GM10266 (cell line): Measurements from ENCODE around the gene CROCC.
"Not testable (repeated sequence)": the region's sequence is repeated elsewhere in the genome, so short reads cannot be mapped to it uniquely, and the experiment has no call there.

ENCODE experiments used
- DNase-seq: peaks from one replicate; pipeline ENCODE4 v3.0.0; 2012; ENCODE audit errors: extremely low spot score
- TF ChIP-seq, protein P1 (sequence below): IDR thresholded peaks from 2 replicates; pipeline ENCODE4 v1.5.1; 2012; ENCODE audit warnings: mild to moderate bottlenecking, low read depth; ENCODE audit not compliant: control insufficient read depth, insufficient read depth; ENCODE audit errors: missing control alignments

The CROCC gene

DNA sequence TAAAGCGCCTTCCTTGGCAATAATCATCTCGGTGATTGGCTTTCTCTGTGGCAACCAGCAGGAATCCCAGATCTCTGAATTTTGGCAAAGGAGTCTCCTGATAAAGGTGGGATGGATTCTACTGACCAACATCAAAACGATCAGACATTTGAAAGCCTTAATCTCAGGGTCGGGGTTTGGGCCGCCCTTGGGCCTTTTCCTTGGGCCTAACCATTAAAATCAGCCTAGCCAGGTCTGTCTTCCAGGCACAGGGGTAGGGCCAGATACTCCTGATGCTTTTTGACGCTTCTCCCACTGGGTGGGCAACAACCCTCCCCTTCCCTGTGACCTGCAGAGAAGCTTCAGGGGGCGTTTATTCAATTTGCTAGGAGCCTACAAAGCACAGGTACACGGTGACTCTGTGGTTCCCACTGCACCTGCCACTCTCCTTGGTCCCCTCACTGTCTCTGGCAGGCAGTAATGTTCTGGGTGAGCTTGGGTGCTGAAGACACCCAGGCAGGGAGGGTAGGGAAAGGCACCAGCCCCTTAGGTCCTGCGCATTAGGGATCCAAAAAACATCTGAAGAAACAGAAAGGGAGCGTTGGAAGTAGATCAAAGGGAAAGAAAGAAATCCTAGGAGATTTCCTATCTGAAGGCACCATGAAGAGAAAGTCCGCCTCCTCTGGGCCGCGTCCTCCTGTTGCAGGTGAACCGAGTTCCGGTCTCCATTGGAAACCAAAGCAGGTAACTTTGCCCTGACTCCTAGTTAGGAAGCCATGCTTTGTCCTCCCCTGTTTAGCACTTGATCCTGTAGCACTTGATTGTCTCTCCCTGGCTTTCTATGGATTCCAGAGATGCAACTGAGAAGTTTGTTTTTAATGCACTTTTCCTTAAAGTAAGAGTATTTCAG lies 13.6 kb upstream of the CROCC start:
- TF ChIP-seq, protein P1, sequence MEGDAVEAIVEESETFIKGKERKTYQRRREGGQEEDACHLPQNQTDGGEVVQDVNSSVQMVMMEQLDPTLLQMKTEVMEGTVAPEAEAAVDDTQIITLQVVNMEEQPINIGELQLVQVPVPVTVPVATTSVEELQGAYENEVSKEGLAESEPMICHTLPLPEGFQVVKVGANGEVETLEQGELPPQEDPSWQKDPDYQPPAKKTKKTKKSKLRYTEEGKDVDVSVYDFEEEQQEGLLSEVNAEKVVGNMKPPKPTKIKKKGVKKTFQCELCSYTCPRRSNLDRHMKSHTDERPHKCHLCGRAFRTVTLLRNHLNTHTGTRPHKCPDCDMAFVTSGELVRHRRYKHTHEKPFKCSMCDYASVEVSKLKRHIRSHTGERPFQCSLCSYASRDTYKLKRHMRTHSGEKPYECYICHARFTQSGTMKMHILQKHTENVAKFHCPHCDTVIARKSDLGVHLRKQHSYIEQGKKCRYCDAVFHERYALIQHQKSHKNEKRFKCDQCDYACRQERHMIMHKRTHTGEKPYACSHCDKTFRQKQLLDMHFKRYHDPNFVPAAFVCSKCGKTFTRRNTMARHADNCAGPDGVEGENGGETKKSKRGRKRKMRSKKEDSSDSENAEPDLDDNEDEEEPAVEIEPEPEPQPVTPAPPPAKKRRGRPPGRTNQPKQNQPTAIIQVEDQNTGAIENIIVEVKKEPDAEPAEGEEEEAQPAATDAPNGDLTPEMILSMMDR, result no peak
- DNase-seq, result no peak

DNA sequence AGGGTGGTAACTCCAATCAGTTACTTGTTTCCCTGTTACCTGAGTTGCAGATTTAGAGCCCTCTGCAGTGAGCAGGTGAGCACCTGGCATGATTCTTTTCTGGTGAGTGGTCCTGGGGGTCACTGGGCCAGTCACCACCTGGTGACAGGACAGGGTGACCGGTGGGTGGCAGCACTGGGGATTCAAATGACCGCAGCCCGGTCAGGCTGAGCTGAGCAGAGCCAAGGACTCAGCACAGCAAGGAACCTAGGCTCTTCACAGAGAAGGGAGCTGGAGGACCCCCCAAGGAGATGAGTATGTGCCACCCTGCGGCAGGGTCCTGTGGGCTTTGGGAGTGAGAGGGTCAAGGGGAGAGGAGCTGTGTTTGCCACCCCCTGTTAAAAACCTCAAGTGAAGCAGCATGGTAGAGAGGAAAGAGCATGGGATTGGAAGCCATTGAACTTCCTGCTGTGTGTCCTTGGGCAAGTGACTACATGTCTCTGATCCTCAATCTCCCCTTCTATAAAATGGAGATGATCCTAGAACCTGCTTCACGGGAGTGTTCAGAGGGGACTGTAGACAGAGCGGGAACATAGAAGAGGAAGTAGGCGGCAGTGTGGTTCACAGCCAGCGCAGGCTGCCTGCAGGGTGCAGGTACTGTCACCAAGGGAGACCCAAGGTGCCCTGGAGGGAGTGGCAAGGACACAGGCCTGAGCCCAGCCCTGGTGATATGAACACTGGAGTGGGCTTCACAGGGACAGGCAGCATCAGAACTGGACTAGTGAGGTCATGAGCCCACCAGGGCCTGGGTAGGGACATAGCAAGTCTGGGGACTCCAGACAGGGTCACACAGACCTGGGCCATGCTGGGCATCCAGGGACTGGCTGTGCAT lies 9.6 kb upstream of the CROCC start:
- DNase-seq, result not testable (repeated sequence)

DNA sequence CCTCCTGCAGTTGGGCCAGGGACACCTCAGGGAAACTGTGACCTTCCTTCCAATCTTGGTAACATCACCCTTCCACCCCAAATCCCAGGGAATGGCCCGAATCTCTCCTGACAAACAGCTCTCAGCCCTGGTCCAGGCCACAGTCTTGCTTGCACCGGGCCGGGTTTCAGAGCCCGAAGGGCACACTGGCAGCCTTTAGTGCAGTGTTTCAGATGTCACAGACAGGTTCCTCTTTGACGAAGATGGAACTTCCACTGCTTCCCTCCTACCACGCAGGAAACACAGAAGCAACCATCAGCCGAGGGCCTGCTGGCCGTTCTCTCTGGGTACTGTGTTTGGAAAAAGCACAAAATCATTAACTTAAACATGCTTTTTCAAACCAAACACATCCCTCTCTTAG lies 9.0 kb upstream of the CROCC start:
- not testable (repeated sequence) for DNase-seq

DNA sequence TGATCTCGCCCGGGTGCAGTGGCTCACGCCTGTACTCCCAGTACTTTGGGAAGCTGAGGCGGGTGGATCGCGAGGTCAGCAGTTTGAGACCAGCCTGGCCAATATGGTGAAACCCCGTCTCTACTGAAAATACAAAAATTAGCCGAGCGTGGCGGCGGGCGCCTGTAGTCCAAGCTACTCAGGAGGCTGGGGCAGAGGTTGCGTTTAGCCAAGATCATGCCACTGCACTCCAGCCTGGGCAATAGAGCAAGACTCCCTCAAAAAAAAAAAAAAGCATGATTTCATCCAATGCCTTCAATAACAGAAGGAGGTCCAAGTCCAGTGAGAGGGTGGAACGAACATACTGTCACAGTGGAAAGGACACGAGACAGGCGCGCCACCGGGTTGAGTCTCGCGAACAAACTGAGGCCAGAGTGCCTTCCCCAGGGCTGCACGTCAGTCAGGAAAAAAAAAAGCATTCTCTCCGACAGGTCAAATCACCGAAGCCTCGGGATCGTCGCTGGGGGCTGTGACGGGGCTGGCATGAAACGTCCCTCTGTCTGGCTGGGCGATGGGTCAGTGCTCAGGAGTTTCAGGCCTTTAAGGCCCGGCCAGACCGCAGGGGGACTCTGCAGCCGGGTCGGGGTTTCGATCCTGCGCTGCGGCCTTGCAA lies 8.4 kb upstream of the CROCC start:
- TF ChIP-seq, protein P1, result no peak

DNA sequence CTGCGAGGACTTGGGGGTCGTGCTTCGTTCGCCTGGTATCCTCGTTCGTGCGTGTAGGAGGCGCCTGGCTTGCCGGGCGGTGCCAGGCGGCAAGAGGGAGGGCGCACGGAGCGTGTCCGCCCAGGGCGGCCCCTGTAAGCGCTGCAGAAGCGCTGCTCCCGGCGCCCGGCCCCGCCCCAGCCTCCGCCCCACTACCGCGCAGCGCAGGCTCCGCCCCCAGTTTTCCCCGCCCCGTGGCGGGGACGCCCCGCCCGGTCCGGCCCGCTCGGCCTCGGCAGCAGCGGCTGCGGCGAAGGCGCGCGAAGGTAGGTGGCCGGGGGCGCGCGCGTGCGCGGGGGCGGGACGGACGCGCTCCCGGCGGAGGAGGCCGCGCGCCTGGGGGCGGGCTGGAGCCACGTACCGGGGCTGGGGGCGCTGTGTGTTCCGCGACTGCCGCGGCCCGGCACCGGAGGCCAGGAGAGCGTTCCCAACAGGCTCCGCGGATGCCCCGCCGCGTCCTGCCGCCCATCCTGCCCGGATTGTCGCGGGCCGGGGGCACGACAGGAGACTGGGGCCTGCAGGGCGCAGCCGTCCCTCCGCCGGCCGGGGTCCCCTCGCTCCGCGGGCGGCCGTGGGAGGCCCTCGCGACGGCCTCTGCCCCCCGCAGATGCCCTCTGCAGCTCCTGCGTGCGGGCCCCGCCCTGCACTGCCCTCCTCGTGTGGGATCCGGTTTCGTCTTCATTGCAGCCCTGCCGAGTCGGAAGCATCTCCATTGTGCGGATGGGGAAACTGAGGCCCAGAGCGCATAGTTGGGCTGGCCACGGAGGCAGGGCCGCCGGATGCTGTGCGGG lies 7.7 kb upstream of the CROCC start:
- TF ChIP-seq, protein P1, result no peak
- peak; percentile 99 for DNase-seq

More for the DNA sequence above, 8.4 kb upstream of the CROCC start:
- no peak for DNase-seq

DNA sequence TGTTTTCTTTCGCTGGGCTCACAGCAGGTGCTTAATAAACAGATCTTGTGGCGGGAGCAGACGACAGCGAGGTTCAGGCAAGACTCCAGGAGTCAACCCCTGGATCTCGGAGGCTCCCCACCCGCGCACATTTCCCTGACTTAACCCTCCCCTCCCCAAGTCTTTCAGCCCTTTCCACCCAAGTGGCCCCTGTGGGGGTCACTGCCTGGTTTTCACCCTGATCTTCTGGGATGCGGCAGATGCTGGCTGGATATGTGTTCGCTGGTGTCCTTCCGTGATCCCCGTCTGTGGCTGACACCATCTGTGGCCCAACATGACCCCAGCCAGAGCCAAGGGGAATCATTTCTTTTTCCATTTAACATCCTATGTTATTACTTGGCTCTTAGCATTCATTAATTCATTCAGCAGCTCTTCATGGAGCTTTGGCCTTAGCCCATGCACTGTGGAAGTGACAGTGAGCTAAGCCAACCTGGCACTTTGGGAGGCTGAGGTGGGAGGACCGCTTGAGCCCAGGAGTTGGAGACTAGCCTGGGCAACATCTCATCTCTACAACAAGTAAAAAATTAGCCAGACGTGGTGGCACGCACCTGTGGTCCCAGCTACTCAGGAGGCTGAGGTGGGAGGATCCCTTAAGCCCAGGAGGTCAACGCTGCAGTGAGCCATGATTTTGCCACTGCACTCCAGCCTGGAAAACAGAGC lies 6.7 kb upstream of the CROCC start:
- peak; percentile 50 for DNase-seq

- TF ChIP-seq, protein P1, result peak; percentile 0
- DNase-seq, result no peak
Observed at GRCh38 chr1:16915627-16915973, 6.1 kb upstream of the CROCC start.

- not testable (repeated sequence) for DNase-seq
Observed at GRCh38 chr1:16916036-16916880, 5.5 kb upstream of the CROCC start.
